Hepatocyte (in vitro differentiated cells): ENCODE measurements around the gene CTTN. TPM values are rescaled to one million over a fixed set of nuclear protein-coding genes. Genes with fewer than 3 reads are reported as not detected.

ENCODE experiments used
- DNase-seq: peaks from one replicate; pipeline ENCODE4 v3.0.0-alpha.2; 2016; ENCODE audit warnings: low spot score
- H2AFZ ChIP-seq: fragments of 200-600 bp; sonication (generic); 2 replicates; pipeline ENCODE4 v1.6.0; 2016; ENCODE audit warnings: antibody characterized with exemption, mild to moderate bottlenecking
- H3K27ac ChIP-seq: fragments of 200-600 bp; sonication (generic); 2 replicates; pipeline ENCODE4 v1.5.1; 2016; ENCODE audit warnings: mild to moderate bottlenecking
- H3K27me3 ChIP-seq: fragments of 200-600 bp; sonication (generic); 2 replicates; pipeline ENCODE4 v1.6.1; 2016
- H3K36me3 ChIP-seq: fragments of 200-600 bp; sonication (generic); replicated peaks from 2 replicates; pipeline ENCODE4 v1.5.1; 2016; ENCODE audit warnings: low read depth; ENCODE audit not compliant: insufficient read depth
- H3K4me1 ChIP-seq: fragments of 200-600 bp; sonication (generic); 2 replicates; pipeline ENCODE4 v1.5.1; 2016; ENCODE audit warnings: mild to moderate bottlenecking, moderate library complexity; ENCODE audit not compliant: insufficient read depth
- H3K4me2 ChIP-seq: fragments of 200-600 bp; sonication (generic); 2 replicates; pipeline ENCODE4 v1.6.0; 2016
- H3K4me3 ChIP-seq: fragments of 200-600 bp; sonication (generic); 2 replicates; pipeline ENCODE4 v1.5.1; 2016; ENCODE audit warnings: mild to moderate bottlenecking
- H3K79me2 ChIP-seq: fragments of 200-600 bp; sonication (generic); 2 replicates; pipeline ENCODE4 v1.6.0; 2017; ENCODE audit warnings: mild to moderate bottlenecking
- H3K9me2 ChIP-seq: fragments of 200-600 bp; sonication (generic); replicated peaks from 2 replicates; pipeline ENCODE4 v1.6.0; 2017; ENCODE audit warnings: mild to moderate bottlenecking; ENCODE audit not compliant: insufficient read depth
- H3K9me3 ChIP-seq: fragments of 200-600 bp; sonication (generic); 2 replicates; pipeline ENCODE4 v1.5.1; 2016; ENCODE audit warnings: low read depth, mild to moderate bottlenecking
- H4K20me1 ChIP-seq: fragments of 200-600 bp; sonication (generic); 2 replicates; pipeline ENCODE4 v1.6.0; 2016; ENCODE audit warnings: mild to moderate bottlenecking; ENCODE audit not compliant: insufficient read depth, poor library complexity, severe bottlenecking
- EZH2 ChIP-seq: fragments of 200-600 bp; sonication (generic); IDR thresholded peaks from 2 replicates; pipeline ENCODE4 v1.6.1; 2016; ENCODE audit warnings: antibody characterized with exemption, mild to moderate bottlenecking, borderline replicate concordance
- EZH2phosphoT487 ChIP-seq: fragments of 200-600 bp; sonication (generic); IDR thresholded peaks from one replicate; pipeline ENCODE4 v1.6.1; 2018; ENCODE audit warnings: antibody characterized with exemption, mild to moderate bottlenecking, low read depth, moderate library complexity; ENCODE audit not compliant: unreplicated experiment, severe bottlenecking
- WGBS: methylation state at CpG from one replicate; pipeline ENCODE4 v1.1.6; 2016; ENCODE audit warnings: low lambda C conversion rate; ENCODE audit errors: missing lambda C conversion rate; 5-methylcytosine and 5-hydroxymethylcytosine counted together
- polyA plus RNA-seq: library from polyadenylated mRNA; unstranded; fragments of >200 nt; fragmentation: Nextera tagmentation; extraction: Ambion mirVana; gene quantifications from 2 replicates; pipeline ENCODE4 v1.2.1, GENCODE V29; 2016
- total RNA-seq: library from RNA; depleted of rRNA; stranded (reverse); fragments of >200 nt; gene quantifications from 2 replicates; pipeline ENCODE4 v1.2.3, GENCODE V29; 2014
- TF ChIP-seq, protein P1 (sequence below): fragments of 200-600 bp; sonication (generic); IDR thresholded peaks from 2 replicates; pipeline ENCODE4 v1.5.1; 2016; ENCODE audit warnings: antibody characterized with exemption, mild to moderate bottlenecking; ENCODE audit not compliant: poor library complexity

The CTTN gene
- total and polyA plus RNA-seq, 2 experiments from 2014 or later: 154 to 207 TPM

GRCh38 chr11:70462818-70463477, 64.6 kb downstream of the CTTN start:
- Histone ChIP-seq H3K9me2 (no peaks in the 10 kb centered on the region), H3K4me1 (no peaks in the 10 kb centered on the region), H3K27me3 (no peaks in the 10 kb centered on the region), H3K4me2 (no peak overlapping the region), H3K27ac (no peak overlapping the region), H3K4me3 (no peak overlapping the region), H2AFZ (no peak overlapping the region), H3K36me3 (no peaks in the 10 kb centered on the region), H4K20me1 (no peaks in the 10 kb centered on the region), H3K79me2 (no peaks in the 10 kb centered on the region), H3K9me3 (no peaks in the 10 kb centered on the region)
- DNase-seq: no peak
- TF ChIP-seq EZH2: no peak
- TF ChIP-seq, protein P1, sequence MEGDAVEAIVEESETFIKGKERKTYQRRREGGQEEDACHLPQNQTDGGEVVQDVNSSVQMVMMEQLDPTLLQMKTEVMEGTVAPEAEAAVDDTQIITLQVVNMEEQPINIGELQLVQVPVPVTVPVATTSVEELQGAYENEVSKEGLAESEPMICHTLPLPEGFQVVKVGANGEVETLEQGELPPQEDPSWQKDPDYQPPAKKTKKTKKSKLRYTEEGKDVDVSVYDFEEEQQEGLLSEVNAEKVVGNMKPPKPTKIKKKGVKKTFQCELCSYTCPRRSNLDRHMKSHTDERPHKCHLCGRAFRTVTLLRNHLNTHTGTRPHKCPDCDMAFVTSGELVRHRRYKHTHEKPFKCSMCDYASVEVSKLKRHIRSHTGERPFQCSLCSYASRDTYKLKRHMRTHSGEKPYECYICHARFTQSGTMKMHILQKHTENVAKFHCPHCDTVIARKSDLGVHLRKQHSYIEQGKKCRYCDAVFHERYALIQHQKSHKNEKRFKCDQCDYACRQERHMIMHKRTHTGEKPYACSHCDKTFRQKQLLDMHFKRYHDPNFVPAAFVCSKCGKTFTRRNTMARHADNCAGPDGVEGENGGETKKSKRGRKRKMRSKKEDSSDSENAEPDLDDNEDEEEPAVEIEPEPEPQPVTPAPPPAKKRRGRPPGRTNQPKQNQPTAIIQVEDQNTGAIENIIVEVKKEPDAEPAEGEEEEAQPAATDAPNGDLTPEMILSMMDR: no peak
- TF ChIP-seq EZH2phosphoT487: no peak
- 94% methylated on average over 11 of the region's 12 CpGs for WGBS

- WGBS: 96% methylated on average over 53 of the region's 61 CpGs
- H3K4me2 ChIP-seq: no peak overlapping the region
- H3K36me3 ChIP-seq: no peaks in the 10 kb centered on the region
- H4K20me1 ChIP-seq: no peaks in the 10 kb centered on the region
- H3K27ac ChIP-seq: no peak overlapping the region
- TF ChIP-seq EZH2phosphoT487: no peak
- TF ChIP-seq, protein P1: no peak
- TF ChIP-seq EZH2: no peak
- H3K79me2 ChIP-seq: no peaks in the 10 kb centered on the region
- DNase-seq: no peak
- H2AFZ ChIP-seq: no peak overlapping the region
- H3K4me1 ChIP-seq: no peaks in the 10 kb centered on the region
- no peaks in the 10 kb centered on the region for H3K9me3 ChIP-seq
- no peaks in the 10 kb centered on the region for H3K27me3 ChIP-seq
- no peak overlapping the region for H3K4me3 ChIP-seq
- H3K9me2 ChIP-seq: no peaks in the 10 kb centered on the region
Observed at GRCh38 chr11:70463478-70464255, 65.3 kb downstream of the CTTN start.

- Histone ChIP-seq H3K27ac (no peak overlapping the region), H3K4me2 (no peak overlapping the region), H3K9me3 (no peaks in the 10 kb centered on the region), H3K4me3 (no peak overlapping the region), H3K79me2 (no peaks in the 10 kb centered on the region), H3K9me2 (no peaks in the 10 kb centered on the region), H2AFZ (no peak overlapping the region), H3K27me3 (no peaks in the 10 kb centered on the region), H4K20me1 (no peaks in the 10 kb centered on the region), H3K36me3 (no peaks in the 10 kb centered on the region), H3K4me1 (no peaks in the 10 kb centered on the region)
- WGBS: 86% methylated on average over 19 of the region's 20 CpGs
- no peak for DNase-seq
- TF ChIP-seq, protein P1: no peak
- TF ChIP-seq EZH2 (no peak), EZH2phosphoT487 (no peak)
Observed at GRCh38 chr11:70464509-70465361, 66.4 kb downstream of the CTTN start.
